Fibroblast of the conjunctiva (primary cell): Measurements from ENCODE around the gene NSD1.

Experiments used
- DNase-seq: peaks from one replicate; pipeline ENCODE4 v3.0.0-alpha.2; 2010; ENCODE audit warnings: low read depth

Gene NSD1, protein sequence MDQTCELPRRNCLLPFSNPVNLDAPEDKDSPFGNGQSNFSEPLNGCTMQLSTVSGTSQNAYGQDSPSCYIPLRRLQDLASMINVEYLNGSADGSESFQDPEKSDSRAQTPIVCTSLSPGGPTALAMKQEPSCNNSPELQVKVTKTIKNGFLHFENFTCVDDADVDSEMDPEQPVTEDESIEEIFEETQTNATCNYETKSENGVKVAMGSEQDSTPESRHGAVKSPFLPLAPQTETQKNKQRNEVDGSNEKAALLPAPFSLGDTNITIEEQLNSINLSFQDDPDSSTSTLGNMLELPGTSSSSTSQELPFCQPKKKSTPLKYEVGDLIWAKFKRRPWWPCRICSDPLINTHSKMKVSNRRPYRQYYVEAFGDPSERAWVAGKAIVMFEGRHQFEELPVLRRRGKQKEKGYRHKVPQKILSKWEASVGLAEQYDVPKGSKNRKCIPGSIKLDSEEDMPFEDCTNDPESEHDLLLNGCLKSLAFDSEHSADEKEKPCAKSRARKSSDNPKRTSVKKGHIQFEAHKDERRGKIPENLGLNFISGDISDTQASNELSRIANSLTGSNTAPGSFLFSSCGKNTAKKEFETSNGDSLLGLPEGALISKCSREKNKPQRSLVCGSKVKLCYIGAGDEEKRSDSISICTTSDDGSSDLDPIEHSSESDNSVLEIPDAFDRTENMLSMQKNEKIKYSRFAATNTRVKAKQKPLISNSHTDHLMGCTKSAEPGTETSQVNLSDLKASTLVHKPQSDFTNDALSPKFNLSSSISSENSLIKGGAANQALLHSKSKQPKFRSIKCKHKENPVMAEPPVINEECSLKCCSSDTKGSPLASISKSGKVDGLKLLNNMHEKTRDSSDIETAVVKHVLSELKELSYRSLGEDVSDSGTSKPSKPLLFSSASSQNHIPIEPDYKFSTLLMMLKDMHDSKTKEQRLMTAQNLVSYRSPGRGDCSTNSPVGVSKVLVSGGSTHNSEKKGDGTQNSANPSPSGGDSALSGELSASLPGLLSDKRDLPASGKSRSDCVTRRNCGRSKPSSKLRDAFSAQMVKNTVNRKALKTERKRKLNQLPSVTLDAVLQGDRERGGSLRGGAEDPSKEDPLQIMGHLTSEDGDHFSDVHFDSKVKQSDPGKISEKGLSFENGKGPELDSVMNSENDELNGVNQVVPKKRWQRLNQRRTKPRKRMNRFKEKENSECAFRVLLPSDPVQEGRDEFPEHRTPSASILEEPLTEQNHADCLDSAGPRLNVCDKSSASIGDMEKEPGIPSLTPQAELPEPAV (N-terminal part only)

GRCh38 chr5:177133096-177133852 is at the start of gene NSD1:
TSS of gene NSD1 (plus strand) at chr5:177133773. CDS start at chr5:177135104, 1,331 bp downstream.
- peak; percentile 80 for DNase-seq

- no peak for DNase-seq
These were observed 49.4 kb upstream of the NSD1 start for GRCh38 chr5:177084175-177084574.

- no peak for DNase-seq
These were observed 47.5 kb upstream of the NSD1 start for GRCh38 chr5:177085985-177086653.

DNA sequence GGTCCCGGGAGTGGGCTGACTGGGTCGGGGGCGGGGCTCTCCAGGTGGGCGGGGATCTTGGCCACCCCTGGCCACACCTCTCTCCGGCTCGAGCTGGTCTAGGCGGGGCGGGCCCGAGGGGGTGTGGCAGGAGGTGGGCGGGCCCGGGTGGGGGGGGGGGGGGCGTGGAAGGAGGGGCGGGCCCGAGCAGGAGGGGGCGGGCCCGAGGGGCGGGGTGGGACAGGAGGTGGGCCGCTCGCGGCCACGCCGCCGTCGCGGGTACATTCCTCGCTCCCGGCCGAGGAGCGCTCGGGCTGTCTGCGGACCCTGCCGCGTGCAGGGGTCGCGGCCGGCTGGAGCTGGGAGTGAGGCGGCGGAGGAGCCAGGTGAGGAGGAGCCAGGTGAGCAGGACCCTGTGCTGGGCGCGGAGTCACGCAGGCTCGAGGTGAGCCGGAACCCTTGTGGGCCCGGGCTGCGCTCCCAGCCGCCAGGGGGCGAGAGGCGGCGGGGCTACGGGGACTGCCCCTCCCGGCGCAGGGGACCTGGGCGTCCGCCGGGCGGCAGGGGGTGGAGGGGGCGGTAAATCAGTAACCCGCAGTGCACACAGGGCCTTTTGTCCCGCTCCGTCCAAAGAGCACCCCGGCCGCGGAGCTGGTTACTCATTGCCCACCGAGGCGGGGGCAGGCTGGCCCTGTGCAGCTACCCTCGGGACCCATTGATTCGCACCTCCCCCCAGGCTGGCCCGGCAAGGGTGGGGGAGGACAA is 46.7 kb upstream of the NSD1 start, which contains the start of gene FGFR4:
FGFR4 (plus strand) TSS at position 262 of the 744 bp plus-strand sequence. CDS start 2,688 bp downstream, outside the sequence.
- DNase-seq, result peak; percentile 28

GRCh38 chr5:177087398-177088005 is 46.1 kb upstream of the NSD1 start:
- no peak for DNase-seq

GRCh38 chr5:177089127-177089526 is 44.4 kb upstream of the NSD1 start:
- no peak for DNase-seq

GRCh38 chr5:177089825-177090641 is 43.5 kb upstream of the NSD1 start:
- no peak for DNase-seq

DNA sequence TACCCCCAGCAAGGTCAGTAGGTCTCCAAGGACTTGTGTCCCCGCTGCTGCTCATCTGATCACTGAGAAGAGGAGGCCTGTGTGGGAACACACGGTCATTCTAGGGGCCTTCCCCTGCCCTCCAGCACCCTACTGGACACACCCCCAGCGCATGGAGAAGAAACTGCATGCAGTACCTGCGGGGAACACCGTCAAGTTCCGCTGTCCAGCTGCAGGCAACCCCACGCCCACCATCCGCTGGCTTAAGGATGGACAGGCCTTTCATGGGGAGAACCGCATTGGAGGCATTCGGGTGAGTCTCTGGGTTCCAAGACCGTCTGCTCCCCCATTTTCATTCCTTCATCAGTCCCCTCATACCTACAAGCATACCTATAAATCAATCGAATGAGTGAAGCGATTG is 42.8 kb upstream of the NSD1 start:
- DNase-seq, result no peak

DNA sequence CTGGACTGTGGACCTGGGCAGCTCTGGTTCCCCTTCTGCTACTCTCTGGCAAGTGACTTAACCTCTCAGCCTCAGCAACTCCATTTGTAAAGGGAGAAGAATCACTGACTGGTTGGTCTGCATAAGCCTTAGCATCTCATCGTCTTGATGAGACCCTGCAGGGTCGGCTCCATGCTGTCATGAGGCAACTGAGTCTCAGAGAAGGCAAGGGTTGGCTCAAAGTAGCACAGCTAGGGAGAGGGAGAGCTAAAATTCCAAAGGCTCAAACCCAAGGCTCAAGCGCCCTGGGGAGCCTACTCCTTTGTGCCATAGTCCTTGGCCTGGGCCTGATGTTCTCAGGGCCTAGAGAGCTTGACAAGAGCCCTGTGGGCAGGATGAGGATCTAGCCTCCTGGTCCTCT is 42.3 kb upstream of the NSD1 start:
- no peak for DNase-seq

- DNase-seq, result no peak
These were observed 41.1 kb upstream of the NSD1 start for GRCh38 chr5:177092178-177093081.

- DNase-seq, result no peak
These were observed 40.4 kb upstream of the NSD1 start for GRCh38 chr5:177093082-177093712.

GRCh38 chr5:177093803-177094202 is 39.8 kb upstream of the NSD1 start:
- DNase-seq, result no peak

DNA sequence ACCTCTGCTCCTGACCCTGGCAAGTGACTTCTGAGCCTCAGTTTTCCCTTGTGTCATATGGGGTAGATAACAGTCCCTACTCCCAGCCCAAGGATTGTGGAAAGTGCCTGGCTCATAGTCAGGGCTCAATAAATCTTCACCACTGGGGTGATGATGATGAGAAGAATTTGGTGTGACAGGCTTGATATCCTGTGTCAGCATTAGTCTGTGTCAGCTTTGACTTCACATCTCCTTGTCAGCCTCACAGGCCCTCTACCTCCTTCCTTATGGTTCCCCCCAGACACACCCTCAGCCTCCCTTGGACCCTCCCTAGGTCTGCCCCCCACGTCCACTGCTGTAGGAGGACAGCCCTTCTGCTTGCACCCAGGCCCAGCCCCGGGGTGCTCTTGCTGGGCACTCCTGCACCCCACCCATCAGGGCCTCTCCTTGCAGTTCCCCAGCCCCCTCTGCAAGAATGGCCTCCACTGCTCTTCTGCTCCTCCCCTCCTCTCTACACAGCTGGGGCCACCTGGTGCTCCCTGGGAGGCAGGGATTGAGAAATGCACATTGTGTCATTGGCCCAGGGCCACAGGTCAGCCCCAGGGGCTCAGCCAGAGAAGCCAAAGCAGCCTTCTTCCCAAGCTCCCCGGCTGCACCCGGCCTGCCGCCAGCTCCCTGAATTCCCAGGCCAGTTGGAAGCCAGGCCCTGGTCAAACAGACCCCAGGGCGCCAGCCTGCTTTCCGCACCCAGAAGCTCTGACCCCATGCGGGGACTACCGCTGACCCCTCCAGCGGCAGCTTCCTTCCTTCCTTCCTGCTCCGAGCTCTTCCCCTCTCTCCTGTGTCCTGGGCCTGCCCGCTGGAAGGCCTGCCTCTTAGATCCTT is 39.1 kb upstream of the NSD1 start:
- DNase-seq, result peak; percentile 62

DNA sequence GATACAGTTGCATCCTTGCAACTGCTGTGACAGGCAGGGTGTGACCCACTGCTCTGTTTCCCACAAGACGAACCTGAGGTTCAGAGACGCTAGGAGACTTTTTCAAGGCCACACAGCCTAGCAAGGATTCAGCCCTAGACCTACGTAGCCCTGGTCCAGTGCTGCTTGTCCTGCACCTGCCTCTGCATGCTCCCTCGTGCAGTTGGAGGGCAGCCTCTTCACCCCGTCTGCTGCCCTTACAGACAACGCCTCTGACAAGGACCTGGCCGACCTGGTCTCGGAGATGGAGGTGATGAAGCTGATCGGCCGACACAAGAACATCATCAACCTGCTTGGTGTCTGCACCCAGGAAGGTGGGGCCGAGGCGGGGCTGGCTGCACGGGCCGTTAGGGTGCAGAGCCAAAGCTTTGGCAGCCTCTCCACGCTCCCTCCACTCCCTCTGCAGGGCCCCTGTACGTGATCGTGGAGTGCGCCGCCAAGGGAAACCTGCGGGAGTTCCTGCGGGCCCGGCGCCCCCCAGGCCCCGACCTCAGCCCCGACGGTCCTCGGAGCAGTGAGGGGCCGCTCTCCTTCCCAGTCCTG is 38.4 kb upstream of the NSD1 start:
- DNase-seq, result no peak

DNA sequence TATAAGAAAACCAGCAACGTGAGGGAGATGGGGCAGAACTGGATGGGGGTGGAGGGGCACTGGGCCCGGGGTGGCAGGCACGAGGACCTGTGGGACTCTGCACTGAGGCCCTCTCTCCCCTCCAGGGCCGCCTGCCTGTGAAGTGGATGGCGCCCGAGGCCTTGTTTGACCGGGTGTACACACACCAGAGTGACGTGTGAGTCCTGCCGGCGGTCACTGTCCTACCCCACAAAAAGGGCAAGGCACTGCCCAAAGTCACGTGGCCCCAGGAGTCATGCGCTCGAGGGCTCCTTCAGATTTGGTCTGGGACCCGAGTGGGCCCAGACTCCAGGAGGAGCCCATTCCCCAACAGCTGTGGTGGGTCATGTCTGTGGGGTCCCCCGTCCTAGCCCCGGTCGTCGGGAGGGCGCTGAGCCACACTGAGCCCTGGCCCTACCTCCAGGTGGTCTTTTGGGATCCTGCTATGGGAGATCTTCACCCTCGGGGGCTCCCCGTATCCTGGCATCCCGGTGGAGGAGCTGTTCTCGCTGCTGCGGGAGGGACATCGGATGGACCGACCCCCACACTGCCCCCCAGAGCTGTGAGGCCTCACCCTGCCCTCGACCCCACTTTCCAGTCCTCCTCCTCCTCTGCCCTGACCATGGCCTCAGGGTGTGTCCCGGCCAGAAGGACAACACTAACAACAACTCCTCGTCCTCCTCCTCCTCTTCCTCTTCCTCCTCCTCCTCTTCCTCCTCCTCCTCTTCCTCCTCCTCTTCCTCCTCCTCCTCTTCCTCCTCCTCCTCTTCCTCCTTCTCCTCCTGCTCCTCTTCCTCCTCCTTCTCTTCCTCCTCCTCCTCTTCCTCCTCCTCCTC is 37.2 kb upstream of the NSD1 start:
- DNase-seq, result no peak
